GM21619 (cell line): Measurements from ENCODE around the gene ARL2.
"Not testable (repeated sequence)": the region's sequence is repeated elsewhere in the genome, so short reads cannot be mapped to it uniquely, and the experiment has no call there.

ENCODE experiments used
- ATAC-seq: cut with Tn5 transposase; IDR thresholded peaks from one replicate; pipeline ENCODE4 v1.9.1; 2021; ENCODE audit not compliant: unreplicated experiment

The ARL2 gene

DNA sequence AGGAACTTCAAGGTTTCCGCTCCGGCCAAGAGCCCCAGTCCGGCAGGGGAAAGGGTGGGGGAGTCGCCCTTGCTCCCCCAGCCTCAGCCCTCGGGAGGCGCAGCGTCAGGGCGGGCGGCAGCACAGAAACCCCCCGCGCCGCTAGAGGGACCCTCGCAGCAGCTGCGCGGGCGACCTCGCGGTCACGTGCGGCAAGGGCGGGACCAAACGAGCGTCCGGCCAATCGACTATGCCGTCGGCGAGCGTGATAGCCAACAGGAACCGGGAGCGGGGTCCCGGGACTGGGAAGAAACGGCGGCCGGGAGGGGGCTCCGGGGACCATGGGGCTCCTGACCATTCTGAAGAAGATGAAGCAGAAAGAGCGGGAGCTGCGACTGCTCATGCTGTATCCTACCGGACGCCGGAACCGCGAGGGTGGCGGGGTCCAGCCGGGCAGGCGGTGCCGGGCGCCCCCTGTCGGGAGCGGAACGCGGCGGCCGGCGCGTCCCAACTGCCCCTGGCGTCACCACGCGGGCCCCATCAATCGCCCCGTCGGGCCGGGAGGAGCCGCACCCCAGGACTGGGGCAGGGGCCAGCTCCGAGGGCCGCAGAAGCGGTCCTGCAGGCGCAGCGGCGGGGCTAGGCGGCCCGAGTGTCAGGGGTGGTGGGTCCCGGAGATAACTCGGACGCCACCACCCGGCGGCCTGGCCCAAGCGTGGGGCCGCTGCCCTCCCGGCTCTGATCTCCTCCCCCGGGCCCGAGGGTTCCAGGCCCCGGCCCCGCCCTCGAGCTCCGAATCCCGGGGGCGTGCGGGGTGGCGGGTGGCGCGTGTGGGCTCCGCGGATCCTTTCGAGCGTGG lies at the start of gene ARL2:
Gene ARL2 (plus strand): TSS at position 273 of the 838 bp plus-strand sequence. CDS start 48 bp downstream, at position 321.
- peak; percentile 67 for ATAC-seq

DNA sequence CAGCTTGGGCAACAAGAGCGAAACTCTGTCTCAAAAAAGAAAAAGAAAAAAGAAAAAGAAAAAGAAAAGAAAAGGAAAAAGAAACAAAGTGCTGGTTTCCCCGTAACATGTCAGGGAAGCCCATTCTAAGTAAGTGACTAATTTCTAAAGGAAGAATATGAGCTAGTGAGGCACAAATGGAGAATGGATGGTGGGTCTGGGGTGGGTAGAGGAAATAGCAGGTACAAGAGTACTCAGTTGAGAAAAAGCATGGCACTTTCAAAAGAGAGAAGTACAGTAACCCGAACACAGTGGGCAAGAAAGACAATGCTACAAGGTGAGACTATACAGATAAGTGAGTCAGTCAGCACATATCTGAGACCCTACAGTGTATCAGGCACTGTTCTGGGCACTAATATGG lies 46.6 kb upstream of the ARL2 start:
- no peak for ATAC-seq

DNA sequence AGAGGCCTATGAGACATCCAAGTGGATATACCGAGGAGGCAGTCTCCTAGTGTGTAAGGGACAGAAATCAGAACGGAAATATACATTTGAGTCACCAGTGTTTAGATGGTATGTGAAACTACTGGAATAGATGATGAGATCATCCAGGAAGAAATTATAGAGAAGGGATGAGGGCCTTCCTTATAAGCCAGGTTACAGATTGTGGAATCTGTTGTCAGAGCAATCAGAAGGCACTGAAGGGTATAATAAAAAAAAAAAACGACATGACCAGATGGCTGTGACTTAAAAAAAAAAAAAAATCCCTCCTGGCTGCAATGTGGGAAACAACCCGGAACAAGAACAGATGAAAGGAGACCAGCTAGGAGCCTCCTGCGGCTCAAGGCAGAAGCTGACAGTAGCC lies 44.8 kb upstream of the ARL2 start:
- ATAC-seq: no peak

DNA sequence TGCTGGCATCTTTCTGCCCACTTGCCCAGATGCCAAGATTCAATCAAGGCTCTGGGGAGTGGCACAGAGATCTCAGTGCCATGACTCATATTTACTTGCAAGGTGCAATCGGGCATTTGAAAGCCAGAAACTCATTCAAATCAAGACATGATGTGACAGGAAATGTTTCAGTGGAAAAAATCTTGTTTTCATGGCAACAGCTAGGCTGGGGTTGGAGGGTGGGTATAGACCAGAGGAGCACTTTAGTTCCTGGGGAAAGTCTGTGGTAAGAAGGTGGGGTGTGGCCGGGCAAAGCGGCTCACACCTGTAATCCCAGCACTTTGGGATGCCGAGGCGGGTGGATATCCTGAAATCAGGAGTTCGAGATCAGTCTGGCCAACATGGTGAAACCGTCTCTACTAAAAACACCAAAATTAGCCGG lies 43.2 kb upstream of the ARL2 start:
- ATAC-seq: no peak

DNA sequence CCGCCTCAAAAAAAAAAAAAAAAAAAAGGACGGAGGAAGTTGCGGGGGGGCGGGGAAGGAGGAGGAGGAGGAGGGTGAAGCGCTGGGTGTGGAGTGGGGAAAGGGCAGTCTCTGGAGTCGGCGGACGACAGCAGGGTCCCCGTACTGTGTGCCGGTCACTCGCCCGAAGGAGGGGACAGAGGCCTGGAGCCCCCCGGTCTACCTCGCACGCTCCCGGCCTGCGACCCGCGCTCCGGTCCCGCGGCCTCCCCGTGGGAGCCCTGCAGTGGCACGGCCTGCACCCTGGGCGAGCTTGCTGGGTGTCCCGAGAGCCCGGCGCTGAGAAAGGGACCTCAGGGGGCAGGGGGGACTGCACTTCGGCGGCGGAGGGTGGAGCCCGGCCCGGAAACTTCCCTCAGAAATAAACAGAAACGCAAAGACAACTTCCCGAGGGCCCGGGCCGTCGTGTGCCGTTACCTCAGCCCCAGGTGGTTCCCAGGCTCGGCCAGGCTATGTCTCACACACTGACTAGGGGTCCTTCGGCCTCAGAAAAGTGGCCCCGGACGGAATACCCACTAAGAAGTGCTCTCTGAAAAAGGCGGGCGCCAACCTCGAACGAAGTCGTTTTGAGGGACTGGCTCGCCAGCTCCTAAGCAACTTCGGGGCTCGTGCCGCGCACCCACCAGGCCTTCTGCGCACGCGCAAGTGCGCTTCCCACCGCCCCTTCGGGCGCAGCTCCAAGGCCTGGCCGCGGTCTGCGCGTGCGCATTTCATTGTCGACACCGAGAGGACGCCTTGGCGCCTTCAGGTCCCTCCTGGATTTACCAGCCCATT lies 42.3 kb upstream of the ARL2 start, which contains the start of gene MAJIN:
Gene MAJIN (minus strand): TSS at position 688 of the 813 bp plus-strand sequence. CDS start 12,703 bp downstream, outside the sequence.
- ATAC-seq: no peak

DNA sequence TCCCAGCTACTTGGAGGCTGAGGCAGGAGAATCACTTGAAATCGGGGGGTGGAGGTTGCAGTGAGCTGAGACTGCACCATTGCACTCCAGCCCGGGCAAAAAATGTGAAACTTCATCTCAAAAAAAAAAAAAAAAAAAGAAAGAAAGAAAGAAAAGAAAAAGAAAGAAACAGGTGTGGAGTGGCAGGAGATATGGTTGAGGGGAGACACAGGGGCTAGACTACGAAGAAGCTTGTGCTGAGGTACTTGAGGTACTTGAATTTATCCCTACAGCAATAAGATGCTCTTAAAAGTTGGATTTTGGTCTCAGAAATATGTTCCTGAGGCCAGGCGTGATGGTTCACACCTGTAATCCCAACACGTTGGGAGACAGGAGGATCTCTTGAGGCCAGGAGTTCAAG lies 39.8 kb upstream of the ARL2 start:
- ATAC-seq: no peak

DNA sequence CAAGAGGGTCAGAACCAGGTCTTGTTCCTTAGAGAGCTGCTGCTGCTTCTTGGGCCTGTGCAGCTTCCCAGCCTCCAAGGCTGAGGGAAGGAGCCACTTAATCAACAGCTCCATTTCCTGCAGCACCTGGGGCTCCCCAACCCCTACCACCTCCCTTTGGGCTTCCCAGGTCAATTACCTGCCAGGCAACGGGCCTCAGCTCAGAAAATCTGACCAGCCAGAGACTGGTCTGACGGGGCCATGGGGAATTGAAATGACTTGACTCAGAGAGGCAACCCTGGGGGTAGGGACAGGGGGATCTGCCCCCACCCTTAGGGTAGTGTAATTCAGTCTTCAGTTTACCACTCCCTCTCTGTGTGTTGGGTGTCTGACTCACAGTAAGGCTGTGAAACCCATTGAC lies 37.3 kb upstream of the ARL2 start:
- no peak for ATAC-seq

DNA sequence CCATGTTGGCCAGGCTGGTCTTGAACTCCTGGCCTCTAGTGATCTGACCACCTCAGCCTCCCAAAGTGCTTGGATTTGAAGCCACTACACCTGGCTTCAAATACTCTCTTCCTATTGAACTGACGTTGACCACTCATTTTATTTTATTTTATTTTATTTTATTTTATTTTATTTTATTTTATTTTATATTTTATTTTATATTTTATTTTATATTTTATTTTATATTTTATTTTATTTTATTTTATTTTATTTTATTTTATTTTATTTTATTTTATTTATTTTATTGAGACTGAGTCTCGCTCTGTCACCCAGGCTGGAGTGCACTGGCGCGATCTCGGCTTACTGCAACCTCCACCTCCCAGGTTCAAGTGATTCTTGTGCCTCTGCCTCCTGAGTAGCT lies 30.6 kb upstream of the ARL2 start:
- not testable (repeated sequence) for ATAC-seq

DNA sequence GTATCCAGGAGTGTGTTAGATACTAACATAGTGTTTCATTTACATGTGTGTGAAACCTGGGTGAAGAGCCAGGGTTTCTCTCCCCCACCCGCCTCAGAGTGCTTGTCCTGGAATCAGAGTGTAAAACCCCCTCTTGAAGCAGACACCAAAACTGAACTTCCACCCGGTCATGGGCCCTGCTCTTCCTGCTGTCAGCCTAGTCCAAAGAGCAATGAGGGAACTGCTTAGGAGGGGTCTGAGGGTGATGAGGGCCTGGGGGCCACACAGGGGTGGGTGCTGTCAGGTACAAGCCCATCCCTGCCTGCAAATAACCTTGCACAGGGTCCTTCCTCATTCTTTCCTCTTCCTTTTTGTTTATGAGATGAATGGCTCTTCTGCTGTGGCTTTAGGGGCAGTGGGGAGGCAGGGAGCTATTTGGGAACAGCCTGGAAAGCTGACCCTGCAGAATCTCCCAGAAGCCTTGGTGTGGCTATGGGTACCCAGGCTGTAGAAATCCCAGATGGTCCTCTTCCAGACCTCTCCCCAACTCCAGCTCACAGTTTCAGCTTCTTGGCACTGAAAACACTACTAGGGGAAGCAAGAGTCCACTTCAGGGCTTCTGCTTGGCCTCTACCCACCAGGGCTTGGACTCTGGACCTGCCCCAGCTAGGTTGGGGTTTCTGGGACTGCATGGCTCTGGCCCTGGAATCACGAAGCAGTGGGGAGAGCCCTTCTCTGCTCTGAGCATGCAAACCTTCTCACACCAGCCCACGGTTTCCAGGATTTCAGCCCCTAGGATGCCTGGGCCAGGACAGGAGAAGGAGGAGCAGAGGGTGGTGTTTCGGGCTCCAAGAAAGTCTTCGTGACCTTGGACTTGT lies 25.7 kb upstream of the ARL2 start:
- ATAC-seq: no peak

DNA sequence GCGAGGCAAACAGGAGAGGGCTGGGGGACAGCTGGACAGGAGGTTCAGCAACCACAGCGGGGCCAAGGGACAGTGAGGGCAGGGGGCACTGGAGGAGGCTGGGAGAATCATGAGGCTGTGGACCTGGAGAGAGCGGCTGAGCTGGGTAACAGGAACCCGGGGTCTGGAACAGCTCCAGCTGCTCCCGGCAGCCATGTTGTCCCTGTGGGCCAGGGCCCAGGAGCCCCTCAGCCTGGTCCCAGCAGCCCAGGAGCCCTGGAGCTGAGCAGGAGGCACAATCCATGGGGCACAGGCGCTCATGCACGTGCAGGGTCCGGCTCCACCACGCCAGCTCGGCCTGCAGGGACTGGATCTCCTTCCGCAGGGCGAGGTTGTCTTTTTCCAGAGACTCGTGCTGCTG lies 24.5 kb upstream of the ARL2 start:
- no peak for ATAC-seq

DNA sequence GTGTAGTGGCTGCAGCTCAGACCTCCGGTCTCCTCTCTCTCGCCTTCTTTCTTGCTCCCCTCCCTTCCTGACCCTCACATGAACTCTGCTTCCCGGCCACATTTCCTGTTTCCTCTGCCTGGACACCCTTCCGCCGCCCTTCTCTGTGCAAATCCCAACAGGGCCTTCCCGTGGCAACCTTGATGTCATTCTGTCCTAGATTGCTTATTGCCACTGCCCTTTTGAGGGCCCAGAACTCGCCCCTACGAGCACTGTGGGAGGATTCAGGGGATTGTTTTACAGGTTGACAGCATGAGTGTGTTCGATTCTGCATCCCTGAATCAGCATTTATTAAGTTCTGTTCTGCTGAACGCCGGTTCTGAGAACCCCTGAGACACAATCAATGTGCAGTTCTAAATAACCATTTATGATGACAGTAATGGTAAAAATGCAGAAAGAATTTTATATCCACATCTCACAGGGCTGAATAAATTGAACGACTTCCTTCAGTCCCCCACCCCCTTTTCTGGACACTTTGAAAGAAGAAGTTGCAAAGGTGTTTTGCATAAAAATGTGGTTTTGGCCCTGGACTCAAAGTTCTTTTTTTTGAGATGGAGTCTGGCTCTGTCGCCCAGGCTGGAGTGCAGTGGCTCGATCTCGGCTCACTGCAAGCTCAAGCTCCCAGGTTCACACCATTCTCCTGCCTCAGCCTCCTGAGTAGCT lies 23.6 kb upstream of the ARL2 start:
- ATAC-seq: no peak

DNA sequence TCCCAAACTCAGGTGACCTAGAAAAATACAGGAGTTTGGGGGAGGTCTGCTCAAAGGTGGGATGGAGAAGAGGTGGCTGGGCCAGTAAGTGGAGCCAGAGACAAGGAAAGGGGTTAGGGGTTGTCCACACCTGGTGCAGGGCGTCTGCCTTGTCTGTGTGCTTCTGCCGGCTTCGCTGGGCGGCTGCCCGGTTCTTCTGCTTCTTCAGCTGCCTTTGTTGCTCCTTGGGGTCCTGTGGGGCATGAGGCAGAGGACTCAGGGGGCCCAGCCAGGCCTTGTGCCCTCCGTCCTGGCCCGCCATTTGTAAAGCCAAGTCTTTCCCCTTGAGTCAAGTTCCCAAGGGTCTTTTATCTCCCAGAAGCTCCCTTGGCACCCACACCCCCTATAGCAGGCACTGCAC lies 19.6 kb upstream of the ARL2 start:
- no peak for ATAC-seq

DNA sequence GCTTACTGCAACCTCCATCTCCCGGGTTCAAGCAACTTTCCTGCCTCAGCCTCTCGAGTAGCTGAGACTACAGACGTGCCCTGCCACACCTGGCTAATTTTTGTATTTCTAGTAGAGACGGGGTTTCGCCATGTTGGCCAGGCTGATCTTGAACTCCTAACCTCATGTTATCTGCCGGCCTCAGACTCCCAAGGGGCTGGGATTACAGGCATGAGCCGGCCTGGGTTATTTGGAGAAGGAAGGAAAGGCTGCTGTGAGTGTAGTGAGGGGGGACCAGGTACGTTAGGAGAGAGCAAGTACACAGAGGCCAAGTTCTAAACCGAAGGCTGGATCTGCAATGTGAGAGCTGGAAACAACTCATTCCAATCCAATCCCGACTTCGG lies 17.6 kb upstream of the ARL2 start:
- ATAC-seq: no peak

DNA sequence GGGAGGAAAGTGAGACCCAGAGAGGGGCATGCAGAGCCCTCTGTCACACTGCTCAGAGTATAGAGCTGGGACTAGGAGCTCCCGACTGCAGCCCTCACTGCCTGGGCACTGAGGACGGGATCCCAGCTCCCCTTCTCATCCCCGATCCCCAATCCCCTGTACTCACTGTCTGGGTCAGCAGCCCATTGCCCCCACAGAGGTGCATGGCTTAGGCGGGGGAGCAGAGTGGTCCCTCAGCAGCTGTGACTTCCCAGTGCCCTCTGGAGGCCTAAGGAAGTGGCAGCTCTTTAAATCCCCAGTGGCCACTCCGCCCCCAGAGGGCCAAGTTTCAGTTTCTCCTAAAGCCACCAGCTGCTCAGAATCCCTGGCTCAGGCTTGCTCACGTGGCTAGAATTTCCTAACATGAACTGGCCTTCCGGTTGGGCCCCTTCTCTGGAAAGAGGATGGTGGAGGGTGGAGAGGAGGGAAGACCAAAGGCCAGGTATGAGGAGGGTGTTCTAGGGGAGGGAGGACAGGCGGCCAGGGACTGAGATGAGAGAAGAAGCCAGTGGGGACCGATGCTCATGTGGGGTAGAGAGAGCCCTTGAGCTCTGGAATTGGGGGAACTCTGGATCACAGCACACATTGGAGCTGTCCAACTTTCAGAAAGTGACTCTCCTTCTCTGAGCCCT lies 17.1 kb upstream of the ARL2 start, which contains the start of gene BATF2:
Gene BATF2 (minus strand): TSS at position 262 of the 671 bp plus-strand sequence. CDS start 57 bp downstream, at position 205.
- no peak for ATAC-seq

DNA sequence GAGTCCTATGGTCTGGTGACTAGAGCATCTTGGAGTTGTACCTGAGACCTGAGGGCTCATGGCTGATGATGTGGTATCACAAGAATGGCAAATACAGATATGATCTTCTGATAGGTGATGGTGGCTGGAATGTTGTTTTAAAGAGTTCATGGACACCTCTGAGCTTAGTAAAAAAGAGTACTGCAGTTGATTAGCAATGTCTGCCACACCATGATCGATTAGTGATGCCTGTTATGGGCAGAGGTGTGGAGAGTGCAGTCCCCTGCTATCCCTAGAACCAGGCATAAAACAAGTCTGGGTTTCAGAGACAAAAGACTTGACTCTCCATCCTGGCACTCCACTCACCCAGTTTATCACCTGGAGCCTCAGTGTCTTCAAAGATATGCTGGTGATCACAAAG lies 15.8 kb upstream of the ARL2 start:
- no peak for ATAC-seq

DNA sequence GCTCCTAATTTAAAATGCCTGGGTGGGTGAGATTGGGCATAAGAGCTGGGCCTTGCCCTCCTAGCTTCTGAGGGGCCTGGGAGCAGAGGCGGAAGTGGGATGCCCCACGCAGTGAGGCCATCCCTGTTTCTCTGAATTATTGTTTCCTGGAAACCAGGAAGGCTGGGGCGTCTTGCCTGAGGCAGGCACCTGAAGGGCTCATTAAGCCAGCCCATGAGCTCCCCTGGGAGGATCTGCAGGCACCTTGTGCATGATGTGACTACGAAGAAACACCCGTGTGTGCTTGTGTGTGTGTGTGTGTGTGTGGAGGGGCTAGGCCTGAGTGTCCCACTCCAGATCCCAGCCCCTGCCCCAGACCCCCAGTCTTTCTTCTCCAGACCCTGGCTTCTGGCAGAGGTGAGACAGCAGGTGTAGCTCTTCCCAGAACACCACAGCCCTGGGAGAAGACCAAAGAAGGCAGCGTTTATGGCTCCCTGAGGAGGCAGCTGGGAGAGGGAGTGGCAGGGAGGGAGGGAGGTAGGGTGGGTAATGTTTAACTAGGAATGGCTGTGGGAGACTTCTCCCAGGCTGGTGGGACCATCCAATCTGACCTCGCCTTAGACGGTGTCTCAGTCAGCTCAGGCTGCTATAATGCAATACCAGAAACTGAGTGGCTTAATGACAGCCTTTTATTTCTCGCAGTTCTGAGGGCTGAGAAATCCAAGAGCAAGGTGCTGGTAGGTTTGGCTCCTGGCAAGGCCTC lies 15.1 kb upstream of the ARL2 start:
- no peak for ATAC-seq

DNA sequence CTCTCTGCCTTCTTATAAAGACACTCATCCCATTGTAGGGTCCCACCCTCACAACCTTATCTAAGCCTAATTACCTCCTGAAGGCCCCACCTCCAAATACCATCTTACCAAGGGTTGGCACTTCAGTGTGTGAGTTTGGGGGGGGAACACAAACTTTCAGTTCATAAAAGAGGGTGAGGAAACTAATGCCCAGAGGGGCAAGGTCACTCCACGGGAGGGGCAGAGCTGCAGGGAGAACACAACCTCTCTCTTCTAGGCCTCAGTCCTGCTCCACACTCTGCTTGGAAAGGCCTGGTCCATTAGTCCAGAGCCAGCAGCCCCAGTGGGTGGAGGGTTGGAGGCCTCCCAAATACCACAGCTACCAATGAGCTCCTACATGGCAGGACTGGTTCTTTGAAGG lies 14.5 kb upstream of the ARL2 start:
- ATAC-seq: no peak

DNA sequence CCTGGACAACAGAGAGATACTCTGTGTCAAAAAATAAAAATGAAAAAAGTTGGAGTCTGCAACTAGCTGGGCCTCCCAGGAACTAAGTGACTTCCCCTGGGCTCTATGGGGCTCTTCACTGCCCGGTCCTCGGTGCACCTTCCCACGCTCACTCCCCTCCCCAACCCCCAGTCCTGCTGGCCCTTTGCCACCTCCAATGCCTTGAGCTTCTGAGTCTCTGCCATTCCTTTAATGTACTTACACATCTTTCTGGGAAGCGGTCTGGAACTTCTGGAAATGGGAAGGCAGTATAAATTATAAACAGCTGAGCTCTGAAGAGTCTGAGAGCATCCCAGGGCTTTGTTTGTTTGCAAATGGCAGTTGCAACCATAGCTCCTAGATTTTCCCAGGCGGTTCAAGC lies 11.3 kb upstream of the ARL2 start:
- no peak for ATAC-seq

DNA sequence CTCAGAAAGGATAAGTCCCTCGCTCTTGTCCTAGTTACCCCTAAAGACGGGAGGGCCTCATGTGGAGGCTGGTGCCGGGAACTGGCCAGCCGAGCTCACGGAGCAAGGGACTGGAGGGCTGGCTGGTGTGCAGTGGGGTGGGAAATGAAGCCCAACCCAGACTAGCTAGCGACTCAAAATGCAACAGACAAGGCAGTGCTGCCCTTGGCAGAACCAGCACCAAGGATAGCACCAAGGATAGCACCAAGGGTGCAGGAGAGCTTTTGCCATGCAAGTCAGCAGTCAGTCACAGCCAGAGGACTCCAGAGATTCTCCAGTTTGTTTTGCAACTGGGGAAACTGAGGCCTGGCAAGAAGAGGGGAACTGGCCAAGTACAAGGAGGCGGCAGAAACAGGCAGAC lies 10.7 kb upstream of the ARL2 start:
- no peak for ATAC-seq
